Measurements from ENCODE around the gene SLC30A9. TPM values are rescaled to one million over a fixed set of nuclear protein-coding genes. Genes with fewer than 3 reads are reported as not detected.
A peak's percentile ranks its signal among the peaks of the same experiment; 100 is the strongest.

Gene SLC30A9
- total RNA-seq, 1 donor, result 58.3 TPM

GRCh38 chr4:41977709-41978108 lies 12.6 kb upstream of the SLC30A9 start:
- Histone ChIP-seq H3K27me3 (ENCODE audit: insufficient read depth, low read length) (no peaks in the 10 kb centered on the region), H2AFZ (ENCODE audit: low read length) (peak overlapping the region; percentile 44), H3K4me1 (ENCODE audit: insufficient read depth, low read length) (no peaks in the 10 kb centered on the region), H3K9me3 (ENCODE audit: low read depth, low read length) (no peaks in the 10 kb centered on the region), H4K20me1 (ENCODE audit: insufficient read depth, low read length) (no peaks in the 10 kb centered on the region), H3K4me2 (ENCODE audit: insufficient read depth, low read length) (no peak overlapping the region), H3K4me3 (ENCODE audit: insufficient read depth, low read length) (no peak overlapping the region), H3K36me3 (ENCODE audit: insufficient read depth, low read length) (no peaks in the 10 kb centered on the region), H3K27ac (ENCODE audit: low read depth, low read length) (no peak overlapping the region), H3K79me2 (ENCODE audit: insufficient read depth, low read length) (no peaks in the 10 kb centered on the region)
- TF ChIP-seq CTCF (IDR thresholded peaks at IDR 0.05; ENCODE audit: extremely low read depth, low read depth, low read length), result no peak
- DNase-seq (ENCODE audit: insufficient read length, low spot score, missing footprints), result peak; percentile 27

- TF ChIP-seq CTCF (IDR thresholded peaks at IDR 0.05; ENCODE audit: extremely low read depth, low read depth, low read length), result no peak
- Histone ChIP-seq H3K4me2 (ENCODE audit: insufficient read depth, low read length) (no peak within 1 kb of the TSS), H3K36me3 (ENCODE audit: insufficient read depth, low read length) (no peaks in the 10 kb centered on the region), H2AFZ (ENCODE audit: low read length) (no peak within 1 kb of the TSS), H3K27ac (ENCODE audit: low read depth, low read length) (no peak within 1 kb of the TSS), H3K4me1 (ENCODE audit: insufficient read depth, low read length) (no peaks in the 10 kb centered on the region), H3K4me3 (ENCODE audit: insufficient read depth, low read length) (no peak within 1 kb of the TSS), H3K9me3 (ENCODE audit: low read depth, low read length) (no peaks in the 10 kb centered on the region), H3K79me2 (ENCODE audit: insufficient read depth, low read length) (no peaks in the 10 kb centered on the region), H3K27me3 (ENCODE audit: insufficient read depth, low read length) (no peaks in the 10 kb centered on the region), H4K20me1 (ENCODE audit: insufficient read depth, low read length) (no peaks in the 10 kb centered on the region)
- DNase-seq (ENCODE audit: insufficient read length, low spot score, missing footprints), result peak; percentile 8
Measured at GRCh38 chr4:41981456-41981855, 8.9 kb upstream of the SLC30A9 start, which contains the start of gene DCAF4L1. Gene DCAF4L1 (plus strand): TSS chr4:41981756. CDS start chr4:41981793, 37 bp downstream.

GRCh38 chr4:41982716-41983115 lies 7.6 kb upstream of the SLC30A9 start:
- H3K4me3 ChIP-seq (ENCODE audit: insufficient read depth, low read length), result no peak overlapping the region
- no peak overlapping the region for H3K4me2 ChIP-seq (ENCODE audit: insufficient read depth, low read length)
- TF ChIP-seq CTCF (IDR thresholded peaks at IDR 0.05; ENCODE audit: extremely low read depth, low read depth, low read length), result no peak
- H3K27ac ChIP-seq (ENCODE audit: low read depth, low read length), result no peak overlapping the region
- H2AFZ ChIP-seq (ENCODE audit: low read length), result no peak overlapping the region
- no peaks in the 10 kb centered on the region for H3K36me3 ChIP-seq (ENCODE audit: insufficient read depth, low read length)
- no peaks in the 10 kb centered on the region for H3K4me1 ChIP-seq (ENCODE audit: insufficient read depth, low read length)
- H3K79me2 ChIP-seq (ENCODE audit: insufficient read depth, low read length), result no peaks in the 10 kb centered on the region
- H3K27me3 ChIP-seq (ENCODE audit: insufficient read depth, low read length), result no peaks in the 10 kb centered on the region
- no peak for DNase-seq (ENCODE audit: insufficient read length, low spot score, missing footprints)
- H4K20me1 ChIP-seq (ENCODE audit: insufficient read depth, low read length), result no peaks in the 10 kb centered on the region
- H3K9me3 ChIP-seq (ENCODE audit: low read depth, low read length), result no peaks in the 10 kb centered on the region

- no peak for TF ChIP-seq CTCF (IDR thresholded peaks at IDR 0.05; ENCODE audit: extremely low read depth, low read depth, low read length)
- Histone ChIP-seq H3K4me3 (ENCODE audit: insufficient read depth, low read length) (no peak overlapping the region), H3K36me3 (ENCODE audit: insufficient read depth, low read length) (no peaks in the 10 kb centered on the region), H3K27ac (ENCODE audit: low read depth, low read length) (no peak overlapping the region), H3K79me2 (ENCODE audit: insufficient read depth, low read length) (peaks cover 6% of the 10 kb centered on the region), H2AFZ (ENCODE audit: low read length) (no peak overlapping the region), H3K27me3 (ENCODE audit: insufficient read depth, low read length) (no peaks in the 10 kb centered on the region), H3K9me3 (ENCODE audit: low read depth, low read length) (no peaks in the 10 kb centered on the region), H3K4me2 (ENCODE audit: insufficient read depth, low read length) (no peak overlapping the region), H4K20me1 (ENCODE audit: insufficient read depth, low read length) (no peaks in the 10 kb centered on the region), H3K4me1 (ENCODE audit: insufficient read depth, low read length) (peaks cover 7% of the 10 kb centered on the region)
- DNase-seq (ENCODE audit: insufficient read length, low spot score, missing footprints), result no peak
Measured at GRCh38 chr4:41985151-41985550, 5.2 kb upstream of the SLC30A9 start.
